COLO829 (cell line): Measurements from ENCODE around the gene ZDHHC5.

ENCODE experiments used
- DNase-seq: peaks from one replicate; pipeline ENCODE4 v3.0.0; 2012; ENCODE audit warnings: low spot score

The ZDHHC5 gene, protein sequence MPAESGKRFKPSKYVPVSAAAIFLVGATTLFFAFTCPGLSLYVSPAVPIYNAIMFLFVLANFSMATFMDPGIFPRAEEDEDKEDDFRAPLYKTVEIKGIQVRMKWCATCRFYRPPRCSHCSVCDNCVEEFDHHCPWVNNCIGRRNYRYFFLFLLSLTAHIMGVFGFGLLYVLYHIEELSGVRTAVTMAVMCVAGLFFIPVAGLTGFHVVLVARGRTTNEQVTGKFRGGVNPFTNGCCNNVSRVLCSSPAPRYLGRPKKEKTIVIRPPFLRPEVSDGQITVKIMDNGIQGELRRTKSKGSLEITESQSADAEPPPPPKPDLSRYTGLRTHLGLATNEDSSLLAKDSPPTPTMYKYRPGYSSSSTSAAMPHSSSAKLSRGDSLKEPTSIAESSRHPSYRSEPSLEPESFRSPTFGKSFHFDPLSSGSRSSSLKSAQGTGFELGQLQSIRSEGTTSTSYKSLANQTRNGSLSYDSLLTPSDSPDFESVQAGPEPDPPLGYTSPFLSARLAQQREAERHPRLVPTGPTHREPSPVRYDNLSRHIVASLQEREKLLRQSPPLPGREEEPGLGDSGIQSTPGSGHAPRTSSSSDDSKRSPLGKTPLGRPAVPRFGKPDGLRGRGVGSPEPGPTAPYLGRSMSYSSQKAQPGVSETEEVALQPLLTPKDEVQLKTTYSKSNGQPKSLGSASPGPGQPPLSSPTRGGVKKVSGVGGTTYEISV

DNA sequence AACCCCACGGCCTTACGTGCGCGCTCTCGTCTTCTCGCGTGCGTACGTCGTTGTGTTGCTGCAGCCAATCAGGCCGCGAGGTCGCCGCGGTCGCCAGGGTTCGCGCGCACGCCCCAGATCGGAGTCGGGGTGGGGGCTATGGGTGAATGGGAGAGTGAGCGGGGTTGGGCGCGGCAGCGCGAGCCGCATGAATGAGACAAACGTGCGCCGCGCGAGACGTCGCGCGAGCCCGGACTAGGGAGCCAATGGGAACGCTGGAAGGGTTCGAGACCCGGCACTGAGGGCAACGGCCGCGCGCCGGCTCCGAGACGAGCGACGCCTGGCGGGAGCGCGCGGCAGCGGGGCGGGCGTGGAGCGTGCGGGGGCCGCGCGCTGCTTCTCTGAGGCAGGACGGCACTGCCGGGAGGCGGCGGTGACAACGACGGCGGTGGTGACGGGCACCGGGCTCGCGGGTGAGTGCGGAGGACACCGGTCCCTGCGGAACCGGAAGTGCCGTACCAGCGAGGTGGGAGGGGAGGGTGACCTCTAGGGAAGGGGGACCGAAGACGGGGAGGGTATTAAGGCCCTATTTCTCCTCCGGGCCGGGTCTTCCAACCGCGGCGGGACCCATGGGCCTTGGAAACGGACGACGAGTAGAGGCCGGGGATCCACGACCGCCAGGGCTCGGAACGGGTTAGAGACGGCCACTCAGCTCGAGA lies at the start of gene ZDHHC5:
TSS of gene ZDHHC5 (plus strand) at position 379 of the 698 bp plus-strand sequence. CDS start 4,977 bp downstream, outside the sequence.
- DNase-seq: peak; percentile 98

DNA sequence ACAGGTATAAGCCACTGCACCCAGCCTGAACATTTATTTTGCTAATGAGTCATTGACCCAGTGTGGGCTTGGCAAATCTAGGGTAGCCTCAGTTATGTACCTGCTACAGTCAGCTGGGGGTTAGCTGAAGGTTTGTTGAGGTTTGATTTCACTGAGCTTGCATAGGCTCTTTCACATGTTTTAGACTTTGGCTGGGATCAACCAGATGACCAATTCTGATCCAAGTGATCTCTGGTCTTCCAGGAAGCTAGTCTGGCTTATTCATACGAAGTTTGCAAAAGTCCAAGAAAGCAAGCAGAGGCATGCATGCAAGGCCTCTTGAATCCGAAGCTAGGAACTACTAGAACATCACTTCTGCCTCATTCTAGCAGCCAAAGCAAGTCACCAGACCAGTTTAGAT lies 49.5 kb upstream of the ZDHHC5 start:
- DNase-seq: no peak

DNA sequence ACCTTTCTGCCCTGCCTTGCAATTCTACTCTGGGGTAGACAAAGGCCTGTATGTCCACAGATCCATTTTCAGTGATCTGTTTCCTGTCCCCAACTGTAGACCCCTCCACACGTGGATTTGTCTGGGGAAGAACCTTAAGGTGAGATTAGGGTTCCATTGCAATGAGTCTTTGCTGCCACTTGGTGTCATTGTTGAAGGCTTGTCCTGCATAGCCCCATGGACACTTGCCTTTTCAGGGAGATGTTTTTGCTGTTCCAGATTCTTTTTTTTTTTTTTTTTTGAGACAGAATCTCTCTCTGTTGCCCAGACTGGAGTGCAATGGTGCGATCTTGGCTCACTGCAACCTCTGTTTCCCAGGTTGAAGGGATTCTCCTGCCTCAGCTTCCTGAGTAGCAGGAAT lies 48.6 kb upstream of the ZDHHC5 start:
- DNase-seq: no peak

DNA sequence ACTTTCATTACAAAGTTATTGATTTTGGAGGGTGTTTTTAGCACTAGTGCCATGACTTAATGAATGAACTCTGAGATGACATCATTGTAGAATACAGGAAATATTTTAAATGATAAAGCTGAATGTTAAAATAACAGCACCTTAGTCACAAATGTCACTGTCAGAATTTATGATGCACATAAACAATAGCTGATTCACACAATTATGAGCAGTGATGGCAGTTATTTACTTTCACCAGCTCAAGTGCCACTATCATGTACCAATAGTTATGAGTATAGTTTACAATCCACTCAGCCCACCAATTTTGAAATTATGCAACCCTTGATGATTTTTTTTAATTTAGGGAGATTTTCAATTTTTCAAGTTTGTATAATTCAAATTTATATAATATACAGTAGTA lies 47.4 kb upstream of the ZDHHC5 start:
- no peak for DNase-seq

DNA sequence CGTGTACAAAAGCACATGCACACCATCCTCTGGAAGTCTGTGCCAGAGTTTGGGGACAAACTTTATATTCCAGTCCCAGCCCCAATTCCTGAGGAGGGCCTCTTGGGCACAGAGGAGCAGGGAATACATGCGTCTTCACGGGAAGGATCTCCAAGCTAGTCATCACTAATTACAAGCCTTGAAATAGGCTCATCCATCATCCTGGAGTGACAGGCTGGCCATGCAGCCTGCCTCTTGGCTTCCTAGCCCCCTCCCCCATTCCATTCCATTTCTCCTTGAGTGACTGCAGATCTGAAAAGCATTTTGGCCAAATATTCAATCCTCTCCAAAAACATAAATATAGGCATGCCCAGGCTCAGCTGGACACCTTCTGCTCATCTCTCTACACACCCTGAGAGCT lies 45.7 kb upstream of the ZDHHC5 start:
- DNase-seq: no peak

DNA sequence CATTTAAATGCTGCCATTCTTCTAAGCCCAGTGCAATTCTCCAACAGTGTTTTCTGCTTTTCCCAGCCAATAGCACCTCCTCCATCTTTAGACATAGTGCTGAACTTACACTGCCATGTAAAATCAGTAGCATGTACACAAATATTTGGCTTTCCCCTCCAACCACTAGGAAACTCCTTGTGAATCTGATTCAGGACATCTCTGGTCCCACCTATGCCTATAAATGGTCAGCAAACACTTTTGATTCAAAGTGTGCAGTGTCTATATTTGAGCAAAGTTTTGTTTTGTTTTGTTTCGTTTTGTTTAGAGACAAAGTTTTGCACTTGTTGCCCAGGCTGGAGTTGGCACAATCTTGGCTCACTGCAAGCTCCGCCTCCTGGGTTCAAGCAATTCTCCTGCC lies 43.0 kb upstream of the ZDHHC5 start:
- no peak for DNase-seq

DNA sequence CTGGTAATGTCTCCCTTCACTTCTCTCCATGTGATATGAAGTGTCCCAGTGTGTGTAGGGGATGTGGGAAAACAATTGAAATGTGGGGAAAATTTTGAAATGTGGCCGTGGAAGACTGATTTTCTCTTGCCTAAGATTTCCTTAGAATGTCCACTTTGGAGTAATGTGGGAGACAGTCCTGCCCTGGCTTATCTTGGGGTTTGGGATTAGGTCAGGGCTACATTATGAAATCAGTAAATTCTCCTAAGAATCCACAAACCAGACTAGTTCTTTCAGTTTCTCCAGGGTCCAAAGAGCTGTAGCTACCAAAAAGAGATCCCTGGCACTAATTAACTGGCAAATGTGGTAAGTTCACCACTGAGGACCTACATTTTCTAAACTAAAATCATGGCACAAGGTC lies 41.0 kb upstream of the ZDHHC5 start:
- no peak for DNase-seq

DNA sequence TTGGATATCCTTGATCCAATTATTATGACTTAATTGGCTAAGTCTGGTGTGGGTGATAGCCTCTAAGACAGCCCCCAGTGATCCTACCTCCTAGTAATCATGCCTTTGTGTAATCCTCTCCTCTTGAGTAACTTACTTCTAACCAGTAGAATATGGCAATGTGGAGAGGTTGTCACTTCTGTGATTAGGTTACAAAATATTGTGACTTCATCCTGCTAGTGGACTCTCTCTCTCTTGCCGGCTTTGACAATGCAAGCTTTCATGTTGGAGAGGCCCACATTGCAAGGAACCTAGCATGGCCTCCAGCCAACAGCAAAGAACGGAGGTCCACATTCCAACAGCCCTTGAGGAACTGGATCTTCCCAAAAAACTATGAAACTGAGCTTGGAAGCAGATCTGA lies 37.7 kb upstream of the ZDHHC5 start:
- no peak for DNase-seq

DNA sequence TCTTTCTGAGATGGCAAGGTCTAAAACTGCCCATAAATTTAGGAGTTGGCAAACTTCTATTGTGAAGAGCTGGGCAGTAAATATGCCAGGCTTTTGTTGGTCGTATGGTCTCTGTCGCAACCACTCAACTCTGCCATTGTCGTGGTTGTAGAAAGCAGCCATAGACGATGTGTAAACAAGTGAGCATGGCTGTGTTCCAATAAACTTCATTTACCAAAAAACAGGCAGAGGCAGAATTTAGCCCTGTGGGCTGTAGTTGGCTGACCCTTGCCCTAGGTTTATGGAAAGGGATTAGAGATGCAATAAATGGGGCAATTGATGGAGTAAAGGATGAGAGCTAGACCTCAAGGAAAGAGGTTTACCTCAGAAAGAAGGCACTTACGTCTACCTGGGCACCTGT lies 35.8 kb upstream of the ZDHHC5 start:
- no peak for DNase-seq

DNA sequence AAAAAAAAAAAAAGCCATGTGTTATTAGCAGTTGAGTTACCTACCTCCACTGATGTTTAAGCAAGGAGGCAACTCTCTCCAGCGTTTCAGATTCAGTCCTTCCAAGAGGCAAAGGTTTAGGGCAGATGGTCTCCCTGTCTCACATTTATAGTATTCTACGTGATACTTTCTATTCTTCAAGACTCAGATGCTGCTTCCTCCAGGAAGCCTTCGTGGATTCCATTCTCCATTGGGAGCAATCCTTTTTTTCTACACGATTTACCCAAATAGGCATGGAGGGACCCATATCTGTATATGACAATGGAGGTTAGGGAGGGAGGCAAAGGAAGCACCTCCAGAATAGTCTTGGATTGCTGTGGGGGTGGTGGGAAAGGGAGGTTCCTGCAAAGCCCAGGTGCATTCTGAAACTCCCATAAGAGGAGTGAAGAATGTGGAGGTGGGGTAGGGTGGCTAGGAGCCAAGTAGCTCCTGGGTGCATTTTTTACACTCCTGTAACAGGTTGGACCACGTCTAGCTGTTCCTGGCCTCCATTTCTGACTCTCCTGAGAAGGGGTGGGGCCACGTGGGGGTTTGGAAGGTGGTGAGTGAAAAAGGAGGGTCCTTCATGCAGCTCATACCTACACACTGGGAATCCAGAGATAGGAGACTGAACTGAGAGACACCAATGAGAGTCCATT lies 34.4 kb upstream of the ZDHHC5 start:
- DNase-seq: no peak

DNA sequence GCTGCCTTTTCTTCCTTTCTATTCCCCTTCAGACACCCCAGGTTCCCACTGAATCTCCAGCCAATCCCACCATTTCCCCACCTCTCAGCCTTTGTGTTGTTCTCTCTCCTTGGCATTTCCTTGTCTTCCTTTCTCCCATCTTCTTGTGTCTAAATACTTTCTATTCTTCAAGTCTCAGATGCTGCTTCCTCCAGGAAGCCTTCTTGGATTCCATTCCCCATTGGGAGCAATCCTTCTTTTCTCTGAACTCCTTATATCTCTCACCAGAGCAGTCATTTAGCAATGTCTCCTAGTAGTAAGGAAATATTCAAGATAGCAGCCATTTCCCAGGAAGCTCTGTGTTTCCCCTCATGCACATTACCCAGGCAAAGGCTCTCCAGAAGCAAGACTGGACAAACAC lies 33.6 kb upstream of the ZDHHC5 start:
- no peak for DNase-seq

DNA sequence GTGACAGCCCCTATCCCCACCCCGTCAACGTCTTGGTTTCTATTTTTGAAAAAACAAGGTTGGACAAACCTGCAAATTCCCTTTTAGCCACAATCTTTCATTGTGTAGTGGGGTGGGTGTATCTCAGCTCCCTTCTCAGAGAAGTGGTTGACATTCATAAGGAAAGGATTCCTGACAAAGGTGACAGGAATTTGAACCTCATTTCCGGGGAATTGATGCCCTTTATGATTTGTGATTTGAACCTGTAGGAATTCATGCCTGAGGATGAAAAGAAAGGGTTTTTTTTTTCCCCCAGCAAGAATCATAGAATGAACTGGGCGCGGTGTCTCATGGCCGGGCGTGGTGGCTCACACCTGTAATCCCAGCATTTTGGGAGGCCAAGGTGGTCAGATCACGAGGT lies 32.7 kb upstream of the ZDHHC5 start:
- DNase-seq: no peak

DNA sequence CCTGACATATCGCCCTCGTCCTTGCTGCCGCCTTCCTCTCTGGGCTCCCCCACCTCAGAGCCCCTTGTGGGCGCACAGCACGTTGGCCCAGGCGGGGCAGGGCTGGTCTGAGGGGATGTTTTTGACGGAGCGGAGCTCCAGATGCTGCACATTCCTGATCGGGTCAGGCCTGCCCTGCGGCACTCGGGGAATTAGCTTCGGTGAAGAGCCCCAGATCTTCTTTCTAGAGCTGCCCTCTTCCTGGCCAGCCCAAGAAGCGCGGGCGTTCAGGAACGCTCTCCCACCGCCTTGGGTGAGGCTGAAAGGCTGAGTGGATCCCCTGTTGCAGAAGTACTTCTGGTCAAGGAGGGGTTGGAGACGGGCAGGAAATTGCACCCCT lies 30.3 kb upstream of the ZDHHC5 start:
- DNase-seq: no peak

DNA sequence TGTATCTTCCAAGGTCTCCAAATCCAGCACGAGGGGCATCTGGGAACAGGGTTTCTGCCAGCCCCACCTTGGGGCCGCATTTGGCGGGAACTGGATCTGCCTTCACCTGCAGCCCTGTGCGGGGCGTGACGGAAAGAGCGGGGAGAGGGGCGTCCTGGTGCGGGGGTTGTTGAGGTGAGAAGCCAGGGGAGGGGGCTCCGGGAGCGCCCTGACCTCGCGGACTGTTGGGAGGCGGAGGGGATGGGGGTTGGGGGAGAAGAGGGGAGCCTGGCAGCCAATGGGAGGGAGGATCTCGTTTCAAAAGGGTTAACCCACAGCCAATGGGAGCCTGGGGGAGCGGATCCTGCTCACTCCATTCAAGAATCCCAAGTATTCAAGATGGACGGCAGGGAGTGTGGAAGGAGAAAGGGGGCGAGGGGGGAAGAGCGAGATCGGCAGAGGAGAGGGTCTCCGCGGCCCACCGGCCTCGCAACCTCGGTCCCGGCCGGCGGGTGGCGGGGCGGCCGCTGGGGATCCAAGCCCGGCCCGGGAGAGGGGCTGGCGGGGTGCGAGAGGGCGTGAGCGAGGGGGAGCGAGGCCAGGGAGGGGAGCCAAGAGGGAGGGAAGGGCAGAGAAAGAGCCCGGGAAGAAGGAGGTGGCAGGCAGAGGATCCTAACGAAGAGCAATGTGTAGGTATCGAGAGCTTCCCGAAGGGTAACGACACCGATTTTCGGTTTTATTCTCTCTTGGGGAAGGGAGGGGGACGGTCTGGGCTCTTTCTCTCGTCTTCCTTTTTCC lies 29.7 kb upstream of the ZDHHC5 start:
- peak; percentile 94 for DNase-seq

DNA sequence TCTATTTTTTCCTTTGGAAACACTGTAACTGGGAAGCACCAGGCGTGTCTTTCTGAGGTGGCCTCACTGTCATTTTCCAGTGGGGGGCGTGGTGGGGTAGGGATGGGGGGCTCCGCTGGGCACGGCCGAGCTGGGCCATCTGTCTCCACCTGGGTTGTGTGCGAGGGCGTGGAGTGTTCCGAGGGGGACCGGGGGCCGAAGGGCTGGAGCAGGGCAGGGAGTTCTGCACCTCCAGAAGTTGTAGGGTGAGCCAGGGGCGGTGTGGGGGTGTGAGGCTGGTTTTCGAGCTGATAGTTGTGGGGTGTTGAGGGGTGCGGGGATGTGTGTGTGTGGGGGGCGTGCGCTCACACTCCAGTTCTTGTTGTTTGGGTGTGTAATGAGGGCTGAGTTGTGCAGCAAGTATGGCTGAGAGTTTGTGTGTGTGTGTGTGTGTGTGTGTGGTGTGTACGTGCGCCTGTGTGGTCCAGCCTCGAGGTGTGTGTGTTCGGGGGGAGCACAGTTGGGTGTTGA lies 29.0 kb upstream of the ZDHHC5 start:
- DNase-seq: no peak

DNA sequence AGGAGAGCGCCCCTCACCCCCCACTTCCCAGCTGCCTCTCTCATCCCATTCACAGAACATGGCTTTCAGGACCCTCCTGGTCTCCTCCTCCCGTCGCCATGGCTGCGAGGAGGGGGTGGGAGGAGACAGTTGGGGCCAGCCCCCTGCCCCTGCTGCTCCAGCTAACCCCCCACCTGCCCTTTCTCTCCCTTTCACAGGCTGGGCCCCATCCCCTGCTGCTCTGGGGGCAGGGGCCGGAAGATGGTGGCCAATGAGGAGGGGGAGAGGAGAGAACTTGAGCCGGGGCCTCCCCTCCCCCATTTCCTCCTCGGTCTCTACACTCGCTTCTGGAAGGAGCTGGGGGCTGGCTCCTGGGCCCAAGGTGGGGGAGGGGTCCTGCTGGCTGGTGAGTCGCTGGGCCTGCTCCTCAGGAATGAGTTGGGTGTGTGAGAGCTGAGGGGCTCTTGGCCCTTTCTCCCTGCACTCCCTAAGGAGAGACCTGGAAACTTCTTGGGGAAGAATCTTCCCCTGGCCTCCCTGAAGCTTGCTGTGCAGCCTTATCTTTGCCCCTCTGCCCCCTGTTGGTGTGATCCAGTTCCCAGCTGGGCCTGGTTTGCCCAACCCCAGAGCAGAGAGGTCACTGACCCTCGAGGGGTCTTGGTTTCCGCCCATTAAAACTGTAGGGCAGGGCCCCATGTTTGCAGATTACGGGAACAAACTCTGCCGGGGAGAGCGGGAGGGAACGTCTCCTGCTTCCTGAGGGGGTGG lies 28.4 kb upstream of the ZDHHC5 start:
- DNase-seq: no peak

DNA sequence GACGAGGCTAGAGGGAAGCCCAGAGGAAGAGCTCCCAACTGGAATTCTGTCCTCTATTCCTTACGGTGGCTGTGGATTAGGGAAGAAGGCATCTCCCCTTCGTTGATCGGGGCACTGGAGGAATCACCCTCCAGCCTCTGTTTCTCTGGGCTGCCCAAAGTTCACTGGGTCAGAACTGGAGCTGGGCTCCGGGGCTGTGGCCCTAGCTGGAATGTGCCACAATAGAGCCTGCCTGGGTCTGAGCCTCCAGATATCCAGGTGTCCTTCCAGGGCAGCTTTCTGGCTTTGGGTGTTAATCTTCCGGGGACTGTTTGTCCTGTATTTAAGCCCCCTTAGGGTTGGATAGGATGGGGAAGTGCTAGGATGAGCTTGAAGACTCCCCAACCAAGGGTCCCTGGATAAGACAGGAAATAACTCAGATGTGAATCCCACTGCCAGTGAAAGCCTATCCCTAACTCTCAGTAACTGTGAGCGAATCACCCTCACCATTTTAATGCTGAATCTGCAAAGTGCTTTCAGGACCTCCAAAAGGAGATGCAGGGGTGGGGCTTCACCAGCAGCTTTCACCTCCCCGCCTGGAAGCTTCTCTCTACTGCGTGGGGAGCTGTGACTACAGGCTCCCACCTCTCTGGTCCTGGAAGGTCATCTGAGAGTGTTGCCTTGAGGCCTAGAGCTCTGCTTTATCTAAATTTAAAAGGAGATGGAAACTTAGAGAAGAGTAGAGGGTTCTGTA lies 27.7 kb upstream of the ZDHHC5 start:
- DNase-seq: no peak

DNA sequence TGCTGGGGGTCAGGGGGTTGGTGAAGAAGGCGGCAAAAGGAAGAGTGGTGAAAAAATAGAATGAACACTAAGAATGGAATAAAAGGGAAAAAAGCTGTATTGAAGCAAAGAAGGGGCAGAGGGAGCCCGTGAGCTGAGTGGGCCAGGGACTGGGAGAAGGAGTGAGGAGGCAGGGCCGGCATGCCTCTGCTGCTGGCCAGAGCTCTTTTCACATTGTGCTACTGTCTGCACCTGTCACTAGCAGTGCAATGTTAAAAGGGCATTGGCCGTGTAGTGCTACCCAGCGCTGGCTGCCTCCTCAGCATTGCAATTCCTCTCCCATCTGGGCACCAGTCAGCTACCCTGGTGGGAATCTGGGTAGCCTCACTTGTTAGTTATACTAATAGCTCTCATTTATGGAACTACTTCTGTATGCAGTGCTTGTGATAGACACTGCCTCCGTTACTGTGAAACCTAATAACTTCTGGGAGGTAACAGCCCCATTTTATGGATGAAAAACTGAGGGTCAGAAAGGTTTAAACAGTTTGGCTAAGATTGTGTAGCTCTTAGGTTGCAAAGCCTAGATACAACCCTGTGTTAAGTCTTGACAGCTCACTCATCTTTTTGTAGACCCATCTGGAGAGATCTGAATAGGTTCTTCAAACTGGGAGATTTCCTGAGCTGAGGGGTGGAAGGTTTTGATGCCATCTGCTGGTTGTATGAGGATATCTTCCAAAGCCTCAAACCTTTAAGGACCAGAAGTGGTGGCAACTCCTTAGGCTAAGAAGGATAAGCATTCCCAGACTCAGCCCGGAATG lies 26.7 kb upstream of the ZDHHC5 start:
- DNase-seq: peak; percentile 70

DNA sequence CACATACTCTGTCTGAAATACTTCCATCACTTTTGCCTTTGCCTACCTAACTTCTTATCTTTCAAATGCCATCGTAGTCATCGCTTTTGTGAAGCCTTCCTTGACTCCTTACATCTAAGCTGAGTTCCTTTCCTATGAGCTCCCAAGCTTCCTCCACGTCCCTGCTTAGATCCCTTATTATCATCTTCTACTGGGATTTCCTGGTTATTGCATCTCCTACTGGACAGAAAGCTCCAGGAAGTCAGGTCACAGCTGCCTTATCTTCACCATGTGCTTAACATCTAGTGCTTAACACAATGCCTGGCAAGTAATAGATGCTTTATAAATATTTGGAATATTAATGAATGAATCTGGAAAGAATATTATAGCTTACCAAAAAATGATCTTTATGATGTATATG lies 24.1 kb upstream of the ZDHHC5 start:
- DNase-seq: no peak
